HCT116 (cell line): ENCODE results near the gene CLASP2. TPM values are rescaled to one million over a fixed set of nuclear protein-coding genes. Genes with fewer than 3 reads are reported as not detected.

ENCODE experiments used
- ATAC-seq: fragments of 200-7000 bp; cut with Tn5 transposase; 2 replicates; pipeline ENCODE4 v1.9.1; 2020; ENCODE audit warnings: mild to moderate bottlenecking, moderate library complexity
- BruUV-seq: library from RNA; stranded (reverse); fragments of 400-500 nt; replicated peaks from 2 replicates; lab custom pipeline; 2021; lab: Mats Ljungman, UMichigan
- CTCF ChIA-PET: fragments of 300-600 bp; sonication (Branson Sonifier 250); formaldehyde crosslinking; loops from one replicate; lab custom pipeline; 2021; ENCODE audit warnings: antibody characterized with exemption; lab: Charles Lee
- POLR2A ChIA-PET: fragments of 300-600, 350-600 bp; sonication (Branson Sonifier 250); formaldehyde crosslinking; loops from one replicate; lab custom pipeline; 2021; ENCODE audit warnings: antibody characterized with exemption; lab: Charles Lee
- RAD21 ChIA-PET, 2 experiments: fragments of 300-600 bp; sonication (Branson Sonifier 250); formaldehyde crosslinking; loops; one replicate each; lab custom pipeline; 2023; ENCODE audit warnings: low total read pairs in 2 of 2; ENCODE audit not compliant: uncharacterized antibody in 2 of 2, unreplicated experiment in 2 of 2, low non-redundant PET in 1 of 2; lab: Charles Lee
- DNase-seq: peaks from one replicate; pipeline ENCODE4 v3.0.0-alpha.2; 2010; ENCODE audit warnings: low read depth, low spot score
- H2AFZ ChIP-seq: fragments of 200-600 bp; shearing (Covaris generic), sonication (generic); 2 replicates; pipeline ENCODE4 v1.6.1; 2017; ENCODE audit warnings: low read depth, mixed run types, mixed read lengths, antibody characterized with exemption, low read length; ENCODE audit not compliant: poor library complexity, severe bottlenecking
- H3K27ac ChIP-seq: 2 replicates; pipeline ENCODE4 v1.5.1; 2012; ENCODE audit warnings: low read depth, low read length
- H3K27me3 ChIP-seq: fragments of 200-600 bp; sonication (generic); 2 replicates; pipeline ENCODE4 v1.6.1; 2016; ENCODE audit warnings: mixed run types, low read length, mixed read lengths; ENCODE audit not compliant: insufficient read depth
- H3K36me3 ChIP-seq, 2 experiments: fragments of 200-500 bp in 1 of 2; fragments of 200-600 bp in 1 of 2; sonication (Bioruptor generic) in 1 of 2; sonication (generic) in 1 of 2; 2 replicates each; pipeline versions ENCODE4 v1.5.1 to v1.6.1; 2014 to 2016; ENCODE audit warnings: low read length in 2 of 2, inconsistent platforms in 1 of 2, mixed read lengths in 1 of 2, mixed run types in 1 of 2; ENCODE audit not compliant: insufficient read depth in 2 of 2, control insufficient read depth in 1 of 2
- H3K4me1 ChIP-seq, 2 experiments: fragments of 200-600 bp in 1 of 2; sonication (generic) in 1 of 2; 2 replicates each; pipeline versions ENCODE4 v1.5.1 to v1.6.1; 2012 to 2017; ENCODE audit warnings: low read length in 2 of 2, inconsistent platforms in 1 of 2, mild to moderate bottlenecking in 1 of 2, mixed read lengths in 1 of 2, mixed run types in 1 of 2, moderate library complexity in 1 of 2; ENCODE audit not compliant: insufficient read depth in 2 of 2, control insufficient read depth in 1 of 2
- H3K4me2 ChIP-seq: fragments of 200-600 bp; sonication (generic); 2 replicates; pipeline ENCODE4 v1.6.1; 2017; ENCODE audit warnings: mixed run types, low read length, mixed read lengths
- H3K4me3 ChIP-seq, 2 experiments: fragments of 200-600 bp in 1 of 2; sonication (generic) in 1 of 2; replicated peaks in 1 of 2; 2 replicates each; pipeline ENCODE4 v1.5.1; 2011 to 2016; ENCODE audit warnings: low read length in 2 of 2, control low read depth in 1 of 2, low read depth in 1 of 2, mild to moderate bottlenecking in 1 of 2, mixed read lengths in 1 of 2, mixed run types in 1 of 2
- H3K79me2 ChIP-seq: fragments of 200-600 bp; sonication (generic); 2 replicates; pipeline ENCODE4 v1.6.1; 2017; ENCODE audit warnings: mild to moderate bottlenecking, mixed run types, low read length, moderate library complexity, mixed read lengths; ENCODE audit not compliant: insufficient read depth
- H3K9ac ChIP-seq: fragments of 200-600 bp; sonication (generic); 2 replicates; pipeline ENCODE4 v1.6.1; 2016; ENCODE audit warnings: low read length, mixed read lengths
- H3K9me2 ChIP-seq: fragments of 200-600 bp; sonication (generic), shearing (Covaris generic); 2 replicates; pipeline ENCODE4 v1.6.1; 2017; ENCODE audit warnings: mixed run types, mild to moderate bottlenecking, moderate library complexity; ENCODE audit not compliant: insufficient read depth
- H3K9me3 ChIP-seq, 2 experiments: fragments of 200-500 bp in 1 of 2; fragments of 200-600 bp in 1 of 2; sonication (Bioruptor generic) in 1 of 2; sonication (generic) in 1 of 2; 2 replicates each; pipeline ENCODE4 v1.6.1; 2014 to 2017; ENCODE audit warnings: low read length in 2 of 2, mixed read lengths in 2 of 2, inconsistent platforms in 1 of 2, low read depth in 1 of 2, mild to moderate bottlenecking in 1 of 2, mixed run types in 1 of 2, moderate library complexity in 1 of 2; ENCODE audit not compliant: control insufficient read depth in 1 of 2, insufficient read depth in 1 of 2
- H4K20me1 ChIP-seq: fragments of 200-600 bp; sonication (generic), shearing (Covaris generic); 2 replicates; pipeline ENCODE4 v1.6.1; 2017; ENCODE audit warnings: mixed run types, mild to moderate bottlenecking, moderate library complexity; ENCODE audit not compliant: insufficient read depth
- ATF3 ChIP-seq: IDR thresholded peaks from 2 replicates; pipeline ENCODE4 v1.6.1; 2012
- CBX3 ChIP-seq: IDR thresholded peaks from 2 replicates; pipeline ENCODE4 v1.6.1; 2012; ENCODE audit warnings: low read depth
- CEBPB ChIP-seq: IDR thresholded peaks from 2 replicates; pipeline ENCODE4 v1.6.1; 2012; ENCODE audit warnings: low read depth
- CTCF ChIP-seq, 3 experiments: fragments of 200-600 bp in 1 of 3; sonication (generic) in 1 of 3; IDR thresholded peaks in 2 of 3; conservative IDR thresholded peaks in 1 of 3; 2 replicates each; pipeline ENCODE4 v1.5.1; 2012 to 2017; ENCODE audit warnings: low read depth in 2 of 3, low read length in 2 of 3, antibody characterized with exemption in 1 of 3, borderline replicate concordance in 1 of 3, control low read depth in 1 of 3, mild to moderate bottlenecking in 1 of 3, mixed read lengths in 1 of 3, mixed run types in 1 of 3, moderate library complexity in 1 of 3; ENCODE audit not compliant: insufficient read depth in 1 of 3
- ELF1 ChIP-seq: IDR thresholded peaks from 2 replicates; pipeline ENCODE4 v1.6.1; 2012; ENCODE audit warnings: low read depth, borderline replicate concordance
- EZH2 ChIP-seq: fragments of 200-600 bp; sonication (generic); IDR thresholded peaks from 2 replicates; pipeline ENCODE4 v1.6.1; 2017; ENCODE audit warnings: antibody characterized with exemption, mixed run types
- EZH2phosphoT487 ChIP-seq: fragments of 200-600 bp; IDR thresholded peaks from 2 replicates; pipeline ENCODE4 v1.6.1; 2018; ENCODE audit warnings: antibody characterized with exemption, borderline replicate concordance
- FOSL1 ChIP-seq: IDR thresholded peaks from 2 replicates; pipeline ENCODE4 v1.6.1; 2012; ENCODE audit warnings: low read depth
- SIN3A ChIP-seq: IDR thresholded peaks from 2 replicates; pipeline ENCODE4 v1.6.1; 2012; ENCODE audit warnings: low read depth
- SP1 ChIP-seq: IDR thresholded peaks from 2 replicates; pipeline ENCODE4 v1.6.1; 2012; ENCODE audit warnings: low read depth
- TCF7L2 ChIP-seq: IDR thresholded peaks from 2 replicates; pipeline ENCODE4 v1.7.0; 2011; ENCODE audit warnings: borderline replicate concordance, inconsistent platforms; ENCODE audit not compliant: insufficient read depth, insufficient read length; ENCODE audit errors: extremely low read depth
- ZFX ChIP-seq: fragments of 450-650 bp; IDR thresholded peaks from 2 replicates; pipeline ENCODE4 v1.6.1; 2017
- intact Hi-C: fragments of 100-400 bp; cut with micrococcal nuclease; formaldehyde crosslinking; loops from 2 replicates; pipeline ENCODE4 v1.10.0; 2022
- total RNA-seq: library from RNA; stranded (reverse); gene quantifications from one replicate; pipeline ENCODE4 v1.2.1, GENCODE V29; 2021; ENCODE audit not compliant: unreplicated experiment
- TF ChIP-seq, protein P1 (sequence below): IDR thresholded peaks from 2 replicates; pipeline ENCODE4 v1.6.1; 2012
- TF ChIP-seq, protein P2 (sequence below): IDR thresholded peaks from 2 replicates; pipeline ENCODE4 v1.6.1; 2011; ENCODE audit warnings: mild to moderate bottlenecking, low read length, moderate library complexity; ENCODE audit not compliant: insufficient replicate concordance; ENCODE audit errors: extremely low read depth

CLASP2 gene
- total RNA-seq, 1 experiment from 2014 or later = 36.3 TPM

DNA sequence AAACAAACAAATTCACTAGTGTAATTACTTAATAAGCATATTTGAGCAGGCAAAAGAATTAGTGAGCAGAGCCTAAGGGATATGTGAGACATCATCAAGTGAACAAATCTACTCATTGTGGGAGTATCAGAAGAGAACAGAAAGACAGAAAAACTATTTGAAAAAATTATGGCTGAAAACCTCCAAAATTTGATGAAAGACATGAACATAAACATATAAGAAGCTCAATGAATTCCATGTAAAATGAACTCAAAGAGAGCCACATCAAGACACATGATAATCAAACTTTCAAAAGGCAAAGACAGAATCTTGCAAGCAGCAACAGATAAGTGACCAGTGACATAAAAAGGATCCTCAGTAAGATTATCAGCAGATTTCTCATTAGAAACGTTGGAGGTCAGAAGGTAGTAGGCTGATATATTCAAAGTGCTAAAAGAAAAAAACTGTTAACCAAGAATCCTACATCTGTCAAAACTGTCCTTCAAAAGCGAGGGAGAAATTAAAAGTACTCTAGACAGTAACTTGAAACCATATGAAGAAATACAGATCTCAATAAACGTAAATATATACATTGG, 194.9 kb downstream of the CLASP2 start:
- H3K27me3 ChIP-seq = no peaks in the 10 kb centered on the region
- H3K4me3 ChIP-seq = no peak overlapping the region
- no peak overlapping the region for H3K27ac ChIP-seq
- H3K9ac ChIP-seq = no peak overlapping the region
- no peaks in the 10 kb centered on the region for H3K4me1 ChIP-seq
- no peak overlapping the region for H3K4me2 ChIP-seq
- no TSS peak for BruUV-seq
- RAD21 ChIA-PET = no interaction called here
- intact Hi-C loops = no loop called here
- TF ChIP-seq CTCF (IDR thresholded peaks at IDR 0.05 in 2 of 3, conservative IDR thresholded peaks at IDR 0.05 in 1 of 3; ENCODE audit: borderline replicate concordance in 1 of 3, insufficient read depth in 1 of 3, low read depth in 2 of 3, low read length in 2 of 3) = no peak
- TF ChIP-seq, protein P1, sequence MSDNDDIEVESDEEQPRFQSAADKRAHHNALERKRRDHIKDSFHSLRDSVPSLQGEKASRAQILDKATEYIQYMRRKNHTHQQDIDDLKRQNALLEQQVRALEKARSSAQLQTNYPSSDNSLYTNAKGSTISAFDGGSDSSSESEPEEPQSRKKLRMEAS = no peak
- TF ChIP-seq FOSL1 = no peak
- no peak for TF ChIP-seq EZH2phosphoT487
- TF ChIP-seq, protein P2, sequence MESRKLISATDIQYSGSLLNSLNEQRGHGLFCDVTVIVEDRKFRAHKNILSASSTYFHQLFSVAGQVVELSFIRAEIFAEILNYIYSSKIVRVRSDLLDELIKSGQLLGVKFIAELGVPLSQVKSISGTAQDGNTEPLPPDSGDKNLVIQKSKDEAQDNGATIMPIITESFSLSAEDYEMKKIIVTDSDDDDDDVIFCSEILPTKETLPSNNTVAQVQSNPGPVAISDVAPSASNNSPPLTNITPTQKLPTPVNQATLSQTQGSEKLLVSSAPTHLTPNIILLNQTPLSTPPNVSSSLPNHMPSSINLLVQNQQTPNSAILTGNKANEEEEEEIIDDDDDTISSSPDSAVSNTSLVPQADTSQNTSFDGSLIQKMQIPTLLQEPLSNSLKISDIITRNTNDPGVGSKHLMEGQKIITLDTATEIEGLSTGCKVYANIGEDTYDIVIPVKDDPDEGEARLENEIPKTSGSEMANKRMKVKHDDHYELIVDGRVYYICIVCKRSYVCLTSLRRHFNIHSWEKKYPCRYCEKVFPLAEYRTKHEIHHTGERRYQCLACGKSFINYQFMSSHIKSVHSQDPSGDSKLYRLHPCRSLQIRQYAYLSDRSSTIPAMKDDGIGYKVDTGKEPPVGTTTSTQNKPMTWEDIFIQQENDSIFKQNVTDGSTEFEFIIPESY = no peak
- TF ChIP-seq SP1 = no peak
- TF ChIP-seq ZFX = no peak
- TF ChIP-seq CEBPB = no peak
- no peak for TF ChIP-seq TCF7L2
- no peak for TF ChIP-seq ATF3
- no peak for TF ChIP-seq EZH2
- no peak for TF ChIP-seq CBX3
- no peak for TF ChIP-seq SIN3A
- TF ChIP-seq ELF1 = no peak
- no peak overlapping the region for H2AFZ ChIP-seq
- DNase-seq (no peak), ATAC-seq (no peak)
- POLR2A ChIA-PET = no interaction called here
- H3K36me3 ChIP-seq = no peaks in the 10 kb centered on the region
- no peaks in the 10 kb centered on the region for H3K9me2 ChIP-seq
- H4K20me1 ChIP-seq = no peaks in the 10 kb centered on the region
- CTCF ChIA-PET = no interaction called here
- H3K79me2 ChIP-seq = no peaks in the 10 kb centered on the region
- H3K9me3 ChIP-seq = peaks cover 0 to 3% of the 10 kb centered on the region in 2 experiments; a peak in 1 of 4 replicates
